ENCODE data around the gene RNF149. TPM values are rescaled to one million over a fixed set of nuclear protein-coding genes. Genes with fewer than 3 reads are reported as not detected.

Gene RNF149
- total RNA-seq, 1 experiment from 2014 or later: 69.0 TPM

- DNase-seq: no peak
- BruUV-seq (replicated peaks): no TSS peak
- Mint-ChIP-seq H3K27me3 (ENCODE audit: unreplicated experiment) (no peaks in the 10 kb centered on the region), H3K27ac (ENCODE audit: unreplicated experiment) (peak overlapping the region; percentile 76), H3K9me3 (ENCODE audit: low read depth, unreplicated experiment) (no peaks in the 10 kb centered on the region), H3K36me3 (ENCODE audit: insufficient read depth, unreplicated experiment) (peaks cover 38% of the 10 kb centered on the region), H3K4me1 (ENCODE audit: low read depth, unreplicated experiment) (peaks cover 35% of the 10 kb centered on the region), H3K4me3 (ENCODE audit: low read depth, unreplicated experiment) (peak overlapping the region; percentile 73)
- intact Hi-C loops (cut with micrococcal nuclease; ENCODE audit: unreplicated experiment): loop anchor here (1.0 kb wide), 1 partner anchor 25 kb away; no protein-coding TSS in a partner anchor
- TF ChIP-seq CTCF (IDR thresholded peaks at IDR 0.05; ENCODE audit: unreplicated experiment): no peak
- CTCF ChIA-PET: interaction anchor here (0.7 to 1.0 kb wide), 3 partner anchors 21 to 182 kb away, joined by 3 to 4 read pairs (median 3); no protein-coding TSS in a partner anchor
Observed at GRCh38 chr2:101305492-101306078, 2.9 kb downstream of the RNF149 start.

GRCh38 chr2:101305035-101305434, 3.5 kb downstream of the RNF149 start:
- H3K9me3 Mint-ChIP-seq (ENCODE audit: low read depth, unreplicated experiment): no peaks in the 10 kb centered on the region
- peaks cover 38% of the 10 kb centered on the region for H3K36me3 Mint-ChIP-seq (ENCODE audit: insufficient read depth, unreplicated experiment)
- H3K4me3 Mint-ChIP-seq (ENCODE audit: low read depth, unreplicated experiment): peak overlapping the region; percentile 73
- CTCF ChIA-PET: interaction anchor here (1.0 kb wide), 1 partner anchor 23 kb away, joined by 4 read pairs; no protein-coding TSS in a partner anchor
- H3K27me3 Mint-ChIP-seq (ENCODE audit: unreplicated experiment): no peaks in the 10 kb centered on the region
- H3K27ac Mint-ChIP-seq (ENCODE audit: unreplicated experiment): peak overlapping the region; percentile 76
- H3K4me1 Mint-ChIP-seq (ENCODE audit: low read depth, unreplicated experiment): peaks cover 40% of the 10 kb centered on the region
- DNase-seq: no peak
- intact Hi-C loops (cut with micrococcal nuclease; ENCODE audit: unreplicated experiment): no loop called here
- no peak for TF ChIP-seq CTCF (IDR thresholded peaks at IDR 0.05; ENCODE audit: unreplicated experiment)
- no TSS peak for BruUV-seq (replicated peaks)

- no peaks in the 10 kb centered on the region for H3K9me3 Mint-ChIP-seq (ENCODE audit: low read depth, unreplicated experiment)
- H3K36me3 Mint-ChIP-seq (ENCODE audit: insufficient read depth, unreplicated experiment): peaks cover 32% of the 10 kb centered on the region
- BruUV-seq (replicated peaks): no TSS peak
- no peak overlapping the region for H3K4me3 Mint-ChIP-seq (ENCODE audit: low read depth, unreplicated experiment)
- H3K27ac Mint-ChIP-seq (ENCODE audit: unreplicated experiment): no peak overlapping the region
- intact Hi-C loops (cut with micrococcal nuclease; ENCODE audit: unreplicated experiment): no loop called here
- DNase-seq: no peak
- no peak for TF ChIP-seq CTCF (IDR thresholded peaks at IDR 0.05; ENCODE audit: unreplicated experiment)
- CTCF ChIA-PET: no interaction called here
- no peaks in the 10 kb centered on the region for H3K27me3 Mint-ChIP-seq (ENCODE audit: unreplicated experiment)
- H3K4me1 Mint-ChIP-seq (ENCODE audit: low read depth, unreplicated experiment): peaks cover 46% of the 10 kb centered on the region
Observed at GRCh38 chr2:101303688-101304087, 4.8 kb downstream of the RNF149 start.

- TF ChIP-seq CTCF (IDR thresholded peaks at IDR 0.05; ENCODE audit: unreplicated experiment): no peak
- no peak for DNase-seq
- intact Hi-C loops (cut with micrococcal nuclease; ENCODE audit: unreplicated experiment): no loop called here
- CTCF ChIA-PET: interaction anchor here (1.0 kb wide), 1 partner anchor 40 kb away, joined by 3 read pairs; no protein-coding TSS in a partner anchor
- peaks cover 46% of the 10 kb centered on the region for H3K4me1 Mint-ChIP-seq (ENCODE audit: low read depth, unreplicated experiment)
- no peak overlapping the region for H3K27ac Mint-ChIP-seq (ENCODE audit: unreplicated experiment)
- no peak overlapping the region for H3K4me3 Mint-ChIP-seq (ENCODE audit: low read depth, unreplicated experiment)
- H3K9me3 Mint-ChIP-seq (ENCODE audit: low read depth, unreplicated experiment): no peaks in the 10 kb centered on the region
- peaks cover 24% of the 10 kb centered on the region for H3K36me3 Mint-ChIP-seq (ENCODE audit: insufficient read depth, unreplicated experiment)
- no TSS peak for BruUV-seq (replicated peaks)
- H3K27me3 Mint-ChIP-seq (ENCODE audit: unreplicated experiment): no peaks in the 10 kb centered on the region
Observed at GRCh38 chr2:101302016-101302415, 6.5 kb downstream of the RNF149 start.

Measured in Calu3 (cell line).